ENCODE results near the gene ARHGEF10L.

The ARHGEF10L gene

GRCh38 chr1:17729909-17730308 is 190.4 kb downstream of the ARHGEF10L start:
- TF ChIP-seq GATA3 (IDR thresholded peaks at IDR 0.05; ENCODE audit: low read depth, low read length) (no peak), GATA2 (IDR thresholded peaks at IDR 0.05; ENCODE audit: low read depth, low read length) (no peak)

DNA sequence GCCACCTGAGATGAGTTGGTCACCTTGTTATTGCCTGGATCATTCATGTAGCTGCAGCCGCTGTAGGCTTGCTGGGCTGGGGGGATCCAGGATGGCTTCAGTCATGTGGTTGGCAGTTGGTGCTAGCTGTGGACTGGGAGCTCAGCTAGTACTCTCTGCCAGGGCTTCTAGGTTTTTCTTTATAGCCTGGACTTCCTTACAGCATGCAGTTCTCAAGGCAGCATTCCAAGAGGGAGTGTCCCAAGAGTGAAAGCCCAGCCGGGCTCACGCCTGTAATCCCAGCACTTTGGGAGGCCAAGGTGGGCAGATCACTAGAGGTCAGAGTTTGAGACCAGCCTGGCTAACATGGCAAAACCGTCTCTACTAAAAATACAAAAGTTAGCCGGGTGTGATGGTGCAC is 192.0 kb downstream of the ARHGEF10L start:
- TF ChIP-seq GATA3 (IDR thresholded peaks at IDR 0.05; ENCODE audit: low read depth, low read length) (no peak), GATA2 (IDR thresholded peaks at IDR 0.05; ENCODE audit: low read depth, low read length) (no peak)

DNA sequence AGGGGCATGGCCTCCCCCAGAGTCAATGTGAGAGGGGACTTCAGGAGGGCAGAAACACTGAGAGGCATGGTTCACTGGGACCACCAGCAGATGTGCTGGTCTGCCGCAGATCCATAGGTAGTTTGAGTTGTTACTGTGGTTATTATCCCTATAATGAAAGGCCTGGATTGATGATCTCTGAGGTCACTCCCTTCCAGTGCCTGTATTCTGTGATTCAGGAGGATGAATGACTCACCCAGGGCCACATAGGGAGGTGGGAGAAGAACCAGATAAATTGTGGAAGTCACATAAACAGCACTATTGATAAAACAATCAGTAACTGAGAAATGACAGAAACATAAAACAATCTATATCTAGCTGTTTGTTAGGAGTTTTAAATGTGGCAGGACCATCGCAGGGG is 193.0 kb downstream of the ARHGEF10L start:
- TF ChIP-seq GATA2 (IDR thresholded peaks at IDR 0.05; ENCODE audit: low read depth, low read length), result no peak
- TF ChIP-seq GATA3 (IDR thresholded peaks at IDR 0.05; ENCODE audit: low read depth, low read length), result no peak

DNA sequence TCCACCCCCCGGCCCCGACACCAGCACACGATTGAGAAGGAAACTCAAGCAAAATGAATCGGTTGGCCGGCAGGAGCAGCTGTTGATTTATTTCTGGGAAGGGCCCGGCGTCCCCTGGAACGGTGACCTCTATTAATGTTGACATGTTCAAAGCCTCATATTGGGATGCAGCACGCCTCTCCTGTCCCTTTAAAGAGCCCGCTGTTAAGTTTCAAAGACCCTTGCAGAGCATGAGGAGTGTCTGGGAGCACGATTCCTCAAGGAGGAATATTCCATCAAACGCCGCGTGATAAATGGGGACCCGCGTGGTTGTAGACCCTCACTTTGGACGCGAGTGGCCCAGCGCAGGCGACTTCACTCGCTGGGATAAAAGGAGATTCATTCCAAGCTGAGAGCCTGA is 194.2 kb downstream of the ARHGEF10L start:
- TF ChIP-seq GATA3 (IDR thresholded peaks at IDR 0.05; ENCODE audit: low read depth, low read length), result no peak
- no peak for TF ChIP-seq GATA2 (IDR thresholded peaks at IDR 0.05; ENCODE audit: low read depth, low read length)

DNA sequence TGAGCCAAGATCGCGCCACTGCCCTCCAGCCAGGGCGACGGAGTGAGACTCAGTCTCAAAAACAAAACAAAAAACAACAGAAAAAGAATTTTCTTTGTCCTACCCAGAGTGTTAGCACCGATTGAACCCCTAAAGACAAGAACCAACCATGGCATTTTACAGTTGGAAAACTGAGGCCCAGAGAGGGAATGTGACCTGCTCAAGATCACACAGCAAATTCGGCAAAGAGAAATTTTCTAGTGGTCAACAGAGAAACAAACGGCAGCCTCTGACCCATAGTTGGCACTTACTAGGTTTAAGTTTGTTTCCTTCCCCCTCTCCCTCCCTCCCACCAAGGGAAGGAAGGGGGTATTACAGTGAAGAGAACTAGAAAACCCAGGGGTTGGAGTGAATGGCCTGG is 195.1 kb downstream of the ARHGEF10L start:
- TF ChIP-seq GATA2 (IDR thresholded peaks at IDR 0.05; ENCODE audit: low read depth, low read length) (no peak), GATA3 (IDR thresholded peaks at IDR 0.05; ENCODE audit: low read depth, low read length) (no peak)

GRCh38 chr1:17735348-17735747 is 195.8 kb downstream of the ARHGEF10L start:
- no peak for TF ChIP-seq GATA3 (IDR thresholded peaks at IDR 0.05; ENCODE audit: low read depth, low read length)
- no peak for TF ChIP-seq GATA2 (IDR thresholded peaks at IDR 0.05; ENCODE audit: low read depth, low read length)

DNA sequence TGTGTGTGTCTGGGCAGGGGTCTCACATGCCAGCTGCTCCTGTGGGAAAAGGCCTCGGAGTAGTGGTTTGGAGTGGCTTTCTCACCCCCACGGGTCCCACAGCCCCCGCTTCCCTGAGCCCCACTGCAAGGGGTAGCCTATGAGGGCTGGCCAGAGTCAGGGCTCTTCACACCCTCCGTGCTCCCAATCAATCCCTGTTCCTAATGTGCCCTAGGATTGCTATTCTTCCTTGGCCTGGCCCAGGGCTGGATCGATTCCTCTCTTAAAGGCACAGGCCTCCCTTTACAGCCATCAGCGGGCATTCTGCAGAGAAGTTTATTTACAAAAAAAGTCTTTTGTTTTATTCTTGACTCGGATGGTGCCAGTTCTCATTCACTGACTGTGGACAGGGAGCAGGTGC is 196.3 kb downstream of the ARHGEF10L start:
- TF ChIP-seq GATA2 (IDR thresholded peaks at IDR 0.05; ENCODE audit: low read depth, low read length), result no peak
- TF ChIP-seq GATA3 (IDR thresholded peaks at IDR 0.05; ENCODE audit: low read depth, low read length), result no peak

DNA sequence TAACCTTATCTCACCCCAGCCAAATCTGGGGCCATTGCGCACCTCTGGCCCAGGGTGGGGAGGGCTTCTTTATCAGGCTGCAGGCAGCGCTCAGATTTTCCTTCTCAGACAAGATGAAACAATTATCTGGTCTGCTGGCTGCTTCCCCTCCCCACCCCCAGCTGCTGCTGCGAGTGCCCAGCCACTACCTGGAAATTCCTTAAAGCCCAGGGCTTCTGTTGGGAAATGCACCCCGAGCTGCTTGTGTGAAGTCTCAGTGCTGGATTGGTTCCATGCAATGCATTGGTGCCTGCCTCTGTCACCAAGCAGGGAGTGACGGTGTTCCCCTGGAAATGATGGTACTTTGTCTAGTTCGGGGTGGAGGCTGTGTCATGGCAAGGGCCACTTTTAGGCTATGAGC is 197.1 kb downstream of the ARHGEF10L start:
- TF ChIP-seq GATA3 (IDR thresholded peaks at IDR 0.05; ENCODE audit: low read depth, low read length) (no peak), GATA2 (IDR thresholded peaks at IDR 0.05; ENCODE audit: low read depth, low read length) (no peak)

GRCh38 chr1:17739050-17739449 is 199.6 kb downstream of the ARHGEF10L start:
- TF ChIP-seq GATA3 (IDR thresholded peaks at IDR 0.05; ENCODE audit: low read depth, low read length), result no peak
- TF ChIP-seq GATA2 (IDR thresholded peaks at IDR 0.05; ENCODE audit: low read depth, low read length), result no peak

DNA sequence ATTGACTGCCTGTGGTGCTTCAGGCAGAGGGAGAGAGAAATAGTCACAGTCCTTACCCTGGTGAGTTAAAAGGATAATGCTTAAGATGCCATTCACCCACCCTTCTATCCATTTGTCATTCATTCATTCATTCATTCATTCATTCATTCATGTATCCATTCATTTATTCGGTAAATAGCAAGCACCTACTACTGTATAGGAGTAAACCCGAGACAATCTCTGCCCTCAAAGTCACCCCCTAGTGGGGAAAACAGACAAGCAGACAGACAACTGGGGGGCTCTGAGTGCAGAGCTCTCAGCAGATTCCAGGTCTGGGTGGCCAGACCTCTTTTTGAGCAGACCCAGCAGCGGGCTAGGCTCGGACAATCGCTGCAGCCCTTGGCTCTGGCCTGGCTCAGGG is 201.6 kb downstream of the ARHGEF10L start:
- TF ChIP-seq GATA3 (IDR thresholded peaks at IDR 0.05; ENCODE audit: low read depth, low read length) (no peak), GATA2 (IDR thresholded peaks at IDR 0.05; ENCODE audit: low read depth, low read length) (no peak)

DNA sequence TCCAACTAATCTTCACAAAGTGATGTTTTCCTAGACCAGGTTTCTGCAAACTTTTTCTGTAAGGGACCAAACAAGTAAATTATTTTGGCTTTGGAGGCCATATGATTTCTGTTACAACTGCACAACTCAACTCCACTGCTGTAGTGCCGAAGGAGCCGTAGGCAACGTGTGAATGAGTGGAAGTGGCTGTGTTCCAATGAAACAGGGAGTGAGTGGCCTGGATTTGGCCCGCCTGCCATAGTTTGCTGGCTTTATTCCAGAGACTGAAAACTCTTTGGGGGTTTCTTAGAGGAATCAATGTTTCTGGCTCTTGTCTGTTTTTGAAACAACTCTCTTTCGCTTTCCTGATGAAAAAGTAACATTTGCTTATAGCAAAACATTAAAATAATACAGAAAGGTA is 203.1 kb downstream of the ARHGEF10L start:
- TF ChIP-seq GATA2 (IDR thresholded peaks at IDR 0.05; ENCODE audit: low read depth, low read length), result no peak
- TF ChIP-seq GATA3 (IDR thresholded peaks at IDR 0.05; ENCODE audit: low read depth, low read length), result no peak

- TF ChIP-seq GATA3 (IDR thresholded peaks at IDR 0.05; ENCODE audit: low read depth, low read length), result no peak
- TF ChIP-seq GATA2 (IDR thresholded peaks at IDR 0.05; ENCODE audit: low read depth, low read length), result no peak
Measured at GRCh38 chr1:17743008-17743647, 203.6 kb downstream of the ARHGEF10L start.

DNA sequence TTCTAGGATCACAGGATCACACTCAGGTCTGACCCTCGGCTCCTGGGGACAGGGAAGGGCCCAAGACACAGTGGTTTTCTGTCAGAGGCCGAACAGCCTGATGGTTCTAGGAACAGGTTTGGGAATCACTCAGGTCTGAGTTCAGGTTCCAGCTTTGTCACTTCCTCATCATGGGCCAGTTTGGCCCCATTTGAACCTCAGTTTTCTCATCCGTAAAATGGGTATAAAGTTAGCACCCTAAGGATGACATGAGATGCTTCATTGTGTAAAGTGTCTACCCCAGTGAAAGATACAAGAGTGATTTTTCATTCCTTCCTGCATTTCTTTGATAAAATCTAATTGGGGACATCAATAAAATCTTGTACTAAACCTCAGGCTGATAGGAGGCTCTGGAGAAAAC is 204.4 kb downstream of the ARHGEF10L start:
- TF ChIP-seq GATA2 (IDR thresholded peaks at IDR 0.05; ENCODE audit: low read depth, low read length) (no peak), GATA3 (IDR thresholded peaks at IDR 0.05; ENCODE audit: low read depth, low read length) (no peak)

DNA sequence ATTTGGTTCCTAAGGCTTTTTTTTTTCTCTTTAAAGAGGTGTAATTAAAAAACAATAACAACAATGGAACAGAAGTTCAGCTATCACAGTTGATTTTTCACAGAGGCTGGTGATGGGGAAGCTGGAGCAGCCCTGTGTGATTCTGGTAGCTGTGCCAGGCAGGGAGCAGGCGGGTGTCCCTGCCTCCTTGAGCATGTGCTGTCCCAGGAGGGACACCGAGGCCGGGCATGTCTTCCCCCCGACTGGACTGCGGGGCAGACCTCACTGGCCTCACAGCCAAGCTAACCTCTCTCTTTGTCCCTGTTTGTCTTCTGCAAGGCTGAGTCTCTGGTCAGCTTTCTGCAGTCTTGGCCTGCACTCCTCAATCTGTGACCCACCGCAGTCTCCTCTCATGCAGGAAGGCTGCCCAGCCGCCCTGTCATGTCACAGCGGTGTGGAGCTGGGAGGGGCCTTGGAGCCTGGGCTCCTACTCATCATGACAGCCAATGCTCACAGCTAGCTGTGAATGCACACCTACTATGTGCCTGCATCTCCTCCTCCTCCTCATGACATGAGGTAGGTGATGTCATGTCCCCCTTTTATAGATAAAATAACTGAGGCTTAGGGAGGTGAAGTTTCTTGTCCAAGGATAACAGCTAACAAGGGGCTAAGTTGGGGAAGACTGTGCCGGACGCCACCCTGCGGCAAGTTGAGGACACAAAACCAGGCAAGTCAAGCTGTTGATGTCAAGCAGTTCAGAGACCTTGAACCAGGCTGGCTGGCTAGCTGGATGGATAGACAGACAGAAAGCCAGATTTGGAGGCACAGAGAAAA is 205.4 kb downstream of the ARHGEF10L start:
- TF ChIP-seq GATA3 (IDR thresholded peaks at IDR 0.05; ENCODE audit: low read depth, low read length) (no peak), GATA2 (IDR thresholded peaks at IDR 0.05; ENCODE audit: low read depth, low read length) (no peak)

DNA sequence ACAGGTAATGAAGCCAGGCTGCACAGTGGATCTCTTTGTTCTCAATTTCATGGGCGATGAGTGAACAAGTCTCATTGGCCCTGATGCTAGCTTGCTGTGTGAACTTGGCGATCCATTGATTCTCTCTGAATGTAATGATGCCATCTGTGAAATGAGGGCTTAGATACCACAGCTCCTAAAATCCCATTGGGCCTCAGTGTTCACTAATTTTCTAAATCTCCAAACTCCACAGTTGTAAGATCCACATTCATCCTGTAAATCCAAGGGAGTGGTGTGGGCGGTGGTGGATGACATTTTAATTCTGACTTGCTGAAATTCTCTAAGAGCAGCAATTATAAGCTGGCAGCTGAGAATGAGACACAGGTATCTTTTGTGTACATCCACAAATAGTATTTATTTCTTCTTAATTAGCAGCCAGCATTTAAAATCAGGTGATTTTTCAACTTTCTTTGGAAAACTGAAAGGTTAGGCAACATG is 206.0 kb downstream of the ARHGEF10L start:
- TF ChIP-seq GATA3 (IDR thresholded peaks at IDR 0.05; ENCODE audit: low read depth, low read length) (no peak), GATA2 (IDR thresholded peaks at IDR 0.05; ENCODE audit: low read depth, low read length) (no peak)

Data from SH-SY5Y (cell line).